ENCODE data around the gene GPR18.

The GPR18 gene

DNA sequence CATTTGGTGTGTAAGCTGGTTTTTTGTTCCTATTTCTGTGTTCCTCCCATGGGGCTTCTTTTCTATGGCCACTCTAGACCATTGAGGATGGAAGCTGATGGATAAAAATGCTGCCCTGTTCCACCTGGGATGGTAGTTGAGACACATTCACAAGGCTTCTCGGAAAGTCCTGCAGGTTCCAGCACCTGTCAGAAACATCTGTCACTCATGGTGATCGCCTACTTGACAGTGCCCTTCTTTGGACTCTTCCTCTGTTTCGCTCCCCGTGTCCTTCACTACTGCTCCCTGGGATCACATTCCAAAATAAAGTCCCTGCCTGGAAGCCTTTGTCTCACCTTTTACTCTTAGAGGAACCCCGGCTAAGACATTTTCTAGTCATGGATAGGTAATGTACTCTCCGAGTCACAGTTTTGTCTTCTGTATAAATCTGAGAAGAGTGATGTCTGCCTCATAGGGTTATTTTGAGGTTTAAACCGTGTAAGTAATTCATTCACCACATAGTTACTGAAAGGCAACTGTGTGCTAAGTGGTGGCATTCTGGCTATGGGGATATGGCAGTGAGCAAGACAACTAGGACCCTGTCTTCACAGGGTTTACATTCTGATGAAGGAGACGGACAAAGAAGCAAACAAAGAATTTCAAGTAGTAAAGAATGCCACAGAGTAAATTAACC lies 36.5 kb downstream of the GPR18 start:
- Histone ChIP-seq H3K4ac (ENCODE audit: low read length) (no peak overlapping the region), H3K18ac (ENCODE audit: low read length) (no peak overlapping the region), H2BK12ac (ENCODE audit: low read length) (no peak overlapping the region), H3K36me3 (replicated peaks in 1 of 2; ENCODE audit: control insufficient read depth in 2 of 2, insufficient read depth in 2 of 2, low read length in 2 of 2) (peaks cover 0 to 4% of the 10 kb centered on the region in 2 donors), H3K79me1 (ENCODE audit: low read depth, low read length) (peaks cover 4% of the 10 kb centered on the region), H4K8ac (ENCODE audit: low read depth, low read length) (no peak overlapping the region), H3K23ac (ENCODE audit: low read depth, low read length, poor library complexity) (no peak overlapping the region), H2AK5ac (ENCODE audit: low read depth, low read length) (no peak overlapping the region), H2AFZ (ENCODE audit: low read length) (no peak overlapping the region), H3K4me2 (ENCODE audit: insufficient read depth, low read length, poor library complexity, severe bottlenecking) (no peak overlapping the region), H3K9ac (ENCODE audit: low read depth, low read length, poor library complexity) (no peak overlapping the region), H2BK15ac (ENCODE audit: low read length) (no peak overlapping the region), H3K9me3 (replicated peaks in 1 of 2; ENCODE audit: control insufficient read depth in 2 of 2, insufficient read depth in 1 of 2, low read depth in 1 of 2, low read length in 2 of 2) (peaks cover 1 to 19% of the 10 kb centered on the region in 2 donors), H3K14ac (ENCODE audit: low read length) (no peak overlapping the region), H4K91ac (ENCODE audit: low read depth, low read length, poor library complexity) (no peak overlapping the region), H3K4me3 (ENCODE audit: low read length in 2 of 2) (no peak overlapping the region), H3K27me3 (ENCODE audit: control insufficient read depth in 3 of 3, insufficient read depth in 3 of 3, low read depth in 1 of 3, low read length in 3 of 3) (no peaks in the 10 kb centered on the region), H2BK120ac (ENCODE audit: low read depth, low read length) (no peak overlapping the region), H3K4me1 (ENCODE audit: control insufficient read depth in 2 of 2, insufficient read depth in 1 of 2, low read depth in 1 of 2, low read length in 2 of 2) (peaks cover 0 to 9% of the 10 kb centered on the region in 2 donors), H3K27ac (replicated peaks; ENCODE audit: low read length) (no peak overlapping the region), H2BK5ac (ENCODE audit: low read length) (no peak overlapping the region)
- DNase-seq (ENCODE audit: low spot score), result no peak
- WGBS, 2 donors (ENCODE audit: extremely low coverage in 2 of 2, insufficient read length in 2 of 2, insufficient replicate concordance in 1 of 2), result no CpG with 5 or more reads among the region's 8 CpGs

DNA sequence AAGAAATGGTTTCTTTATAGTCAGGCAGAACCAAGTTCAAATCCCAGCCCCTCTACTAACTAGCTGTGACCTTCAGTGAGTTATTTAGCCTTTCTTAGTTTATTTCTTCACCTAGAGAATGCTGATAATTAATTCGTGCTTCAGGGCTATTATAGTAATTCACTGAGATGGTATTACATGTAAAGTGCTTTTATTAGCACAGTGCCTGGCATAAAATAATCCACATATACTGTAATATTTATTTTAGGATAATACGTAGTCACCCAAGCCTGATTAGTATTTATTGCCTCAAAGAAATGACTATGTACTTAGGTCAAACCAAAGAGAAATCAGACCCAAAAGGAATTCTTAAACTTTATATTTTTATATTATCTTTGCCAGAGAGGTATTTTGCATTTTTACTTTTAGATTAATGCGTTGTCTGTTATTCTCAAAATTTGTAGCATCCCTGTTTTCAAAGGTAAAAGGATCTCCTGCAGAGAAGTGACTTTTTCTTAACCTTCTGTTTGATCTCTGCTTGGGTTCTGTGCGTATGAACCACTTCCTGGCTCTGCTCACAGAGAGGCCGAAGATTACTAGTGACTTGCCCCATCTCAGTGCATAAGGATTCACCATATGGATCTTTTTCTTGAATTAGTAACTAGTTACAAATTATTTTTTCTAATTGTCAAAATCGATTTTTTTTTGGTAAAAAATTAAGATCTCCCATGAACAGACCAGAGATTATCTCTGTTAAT lies 37.8 kb downstream of the GPR18 start:
- no peak for DNase-seq (ENCODE audit: low spot score)
- peaks cover 4% of the 10 kb centered on the region for H3K79me1 ChIP-seq (ENCODE audit: low read depth, low read length)
- H2BK12ac ChIP-seq (ENCODE audit: low read length), result no peak overlapping the region
- no peak overlapping the region for H2BK15ac ChIP-seq (ENCODE audit: low read length)
- H3K9me3 ChIP-seq (replicated peaks in 1 of 2; ENCODE audit: control insufficient read depth in 2 of 2, insufficient read depth in 1 of 2, low read depth in 1 of 2, low read length in 2 of 2), result peaks cover 1 to 19% of the 10 kb centered on the region in 2 donors
- H2BK5ac ChIP-seq (ENCODE audit: low read length), result no peak overlapping the region
- H2BK120ac ChIP-seq (ENCODE audit: low read depth, low read length), result no peak overlapping the region
- no peak overlapping the region for H3K4ac ChIP-seq (ENCODE audit: low read length)
- H3K4me2 ChIP-seq (ENCODE audit: insufficient read depth, low read length, poor library complexity, severe bottlenecking), result no peak overlapping the region
- no peaks in the 10 kb centered on the region for H3K27me3 ChIP-seq (ENCODE audit: control insufficient read depth in 3 of 3, insufficient read depth in 3 of 3, low read depth in 1 of 3, low read length in 3 of 3)
- peaks cover 0 to 4% of the 10 kb centered on the region in 2 donors for H3K36me3 ChIP-seq (replicated peaks in 1 of 2; ENCODE audit: control insufficient read depth in 2 of 2, insufficient read depth in 2 of 2, low read length in 2 of 2)
- H3K9ac ChIP-seq (ENCODE audit: low read depth, low read length, poor library complexity), result no peak overlapping the region
- peaks cover 0 to 11% of the 10 kb centered on the region in 2 donors for H3K4me1 ChIP-seq (ENCODE audit: control insufficient read depth in 2 of 2, insufficient read depth in 1 of 2, low read depth in 1 of 2, low read length in 2 of 2)
- no peak overlapping the region for H3K14ac ChIP-seq (ENCODE audit: low read length)
- H3K4me3 ChIP-seq (ENCODE audit: low read length in 2 of 2), result no peak overlapping the region
- H3K27ac ChIP-seq (replicated peaks; ENCODE audit: low read length), result no peak overlapping the region
- H4K91ac ChIP-seq (ENCODE audit: low read depth, low read length, poor library complexity), result no peak overlapping the region
- no peak overlapping the region for H4K8ac ChIP-seq (ENCODE audit: low read depth, low read length)
- no peak overlapping the region for H2AK5ac ChIP-seq (ENCODE audit: low read depth, low read length)
- H3K23ac ChIP-seq (ENCODE audit: low read depth, low read length, poor library complexity), result no peak overlapping the region
- no peak overlapping the region for H2AFZ ChIP-seq (ENCODE audit: low read length)
- no peak overlapping the region for H3K18ac ChIP-seq (ENCODE audit: low read length)
- no CpG with 5 or more reads among the region's 6 CpGs for WGBS, 2 donors (ENCODE audit: extremely low coverage in 2 of 2, insufficient read length in 2 of 2, insufficient replicate concordance in 1 of 2)

DNA sequence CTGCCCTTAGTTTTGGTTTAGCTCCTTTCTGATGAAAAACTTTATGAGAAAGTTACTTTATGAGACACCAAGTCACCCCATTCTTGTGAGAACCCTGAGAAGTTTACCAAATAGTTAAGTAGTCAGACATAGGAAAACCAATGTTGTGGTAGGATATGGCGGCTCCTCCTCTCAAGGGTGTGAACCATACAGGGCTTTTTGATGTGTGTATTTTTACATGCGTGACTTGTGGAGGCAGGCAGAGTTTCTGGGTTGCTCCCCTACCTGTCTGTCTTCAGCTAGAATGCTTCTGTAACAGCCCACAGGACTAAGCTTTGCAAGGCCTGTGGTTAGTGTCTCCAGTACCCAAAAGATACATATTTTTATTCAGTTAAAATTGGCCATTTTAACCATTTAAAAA lies 39.2 kb downstream of the GPR18 start:
- H3K4me2 ChIP-seq (ENCODE audit: insufficient read depth, low read length, poor library complexity, severe bottlenecking), result no peak overlapping the region
- H4K91ac ChIP-seq (ENCODE audit: low read depth, low read length, poor library complexity), result no peak overlapping the region
- no peak overlapping the region for H2AFZ ChIP-seq (ENCODE audit: low read length)
- H2BK120ac ChIP-seq (ENCODE audit: low read depth, low read length), result no peak overlapping the region
- no peak overlapping the region for H2BK15ac ChIP-seq (ENCODE audit: low read length)
- peaks cover 1 to 19% of the 10 kb centered on the region in 2 donors for H3K9me3 ChIP-seq (replicated peaks in 1 of 2; ENCODE audit: control insufficient read depth in 2 of 2, insufficient read depth in 1 of 2, low read depth in 1 of 2, low read length in 2 of 2)
- no peak overlapping the region for H3K23ac ChIP-seq (ENCODE audit: low read depth, low read length, poor library complexity)
- WGBS, 2 donors (ENCODE audit: extremely low coverage in 2 of 2, insufficient read length in 2 of 2, insufficient replicate concordance in 1 of 2), result no CpG with 5 or more reads among the region's 2 CpGs
- H3K27ac ChIP-seq (replicated peaks; ENCODE audit: low read length), result no peak overlapping the region
- H3K27me3 ChIP-seq (ENCODE audit: control insufficient read depth in 3 of 3, insufficient read depth in 3 of 3, low read depth in 1 of 3, low read length in 3 of 3), result no peaks in the 10 kb centered on the region
- H3K4me1 ChIP-seq (ENCODE audit: control insufficient read depth in 2 of 2, insufficient read depth in 1 of 2, low read depth in 1 of 2, low read length in 2 of 2), result peaks cover 11 to 19% of the 10 kb centered on the region in 2 donors
- H2AK5ac ChIP-seq (ENCODE audit: low read depth, low read length), result no peak overlapping the region
- peaks cover 4% of the 10 kb centered on the region for H3K79me1 ChIP-seq (ENCODE audit: low read depth, low read length)
- no peak overlapping the region for H3K4ac ChIP-seq (ENCODE audit: low read length)
- no peak overlapping the region for H3K4me3 ChIP-seq (ENCODE audit: low read length in 2 of 2)
- H3K18ac ChIP-seq (ENCODE audit: low read length), result no peak overlapping the region
- no peak overlapping the region for H2BK5ac ChIP-seq (ENCODE audit: low read length)
- H3K36me3 ChIP-seq (replicated peaks in 1 of 2; ENCODE audit: control insufficient read depth in 2 of 2, insufficient read depth in 2 of 2, low read length in 2 of 2), result peaks cover 0 to 4% of the 10 kb centered on the region in 2 donors
- no peak overlapping the region for H2BK12ac ChIP-seq (ENCODE audit: low read length)
- no peak for DNase-seq (ENCODE audit: low spot score)
- no peak overlapping the region for H3K14ac ChIP-seq (ENCODE audit: low read length)
- no peak overlapping the region for H3K9ac ChIP-seq (ENCODE audit: low read depth, low read length, poor library complexity)
- H4K8ac ChIP-seq (ENCODE audit: low read depth, low read length), result no peak overlapping the region

DNA sequence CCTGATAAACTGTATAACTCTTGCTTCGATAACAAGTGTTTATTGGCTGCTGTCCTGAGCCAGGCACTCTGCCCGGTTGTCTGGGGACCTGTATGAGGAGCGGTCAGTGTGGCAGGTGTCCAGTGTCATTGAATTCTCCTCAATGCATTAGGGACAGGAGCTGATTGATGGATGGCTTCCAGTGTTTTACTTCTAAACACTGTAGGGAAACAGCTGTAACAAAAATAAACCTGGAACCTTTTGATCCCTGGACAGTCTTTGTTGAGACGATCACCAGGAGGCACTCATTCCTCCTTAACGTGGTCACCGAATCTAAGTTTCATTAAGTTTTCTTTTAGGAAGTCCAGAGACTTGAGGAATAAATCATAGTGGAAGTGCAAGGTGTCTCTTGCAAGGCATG lies 39.6 kb downstream of the GPR18 start:
- Histone ChIP-seq H2BK12ac (ENCODE audit: low read length) (no peak overlapping the region), H3K9ac (ENCODE audit: low read depth, low read length, poor library complexity) (no peak overlapping the region), H3K4me2 (ENCODE audit: insufficient read depth, low read length, poor library complexity, severe bottlenecking) (no peak overlapping the region), H4K8ac (ENCODE audit: low read depth, low read length) (no peak overlapping the region), H3K36me3 (replicated peaks in 1 of 2; ENCODE audit: control insufficient read depth in 2 of 2, insufficient read depth in 2 of 2, low read length in 2 of 2) (peaks cover 0 to 4% of the 10 kb centered on the region in 2 donors), H2AK5ac (ENCODE audit: low read depth, low read length) (no peak overlapping the region), H3K4me3 (ENCODE audit: low read length in 2 of 2) (no peak overlapping the region), H2BK15ac (ENCODE audit: low read length) (no peak overlapping the region), H3K27ac (replicated peaks; ENCODE audit: low read length) (no peak overlapping the region), H4K91ac (ENCODE audit: low read depth, low read length, poor library complexity) (no peak overlapping the region), H3K18ac (ENCODE audit: low read length) (no peak overlapping the region), H2AFZ (ENCODE audit: low read length) (no peak overlapping the region), H3K4ac (ENCODE audit: low read length) (no peak overlapping the region), H3K27me3 (ENCODE audit: control insufficient read depth in 3 of 3, insufficient read depth in 3 of 3, low read depth in 1 of 3, low read length in 3 of 3) (no peaks in the 10 kb centered on the region), H3K14ac (ENCODE audit: low read length) (no peak overlapping the region), H2BK5ac (ENCODE audit: low read length) (no peak overlapping the region), H3K9me3 (replicated peaks in 1 of 2; ENCODE audit: control insufficient read depth in 2 of 2, insufficient read depth in 1 of 2, low read depth in 1 of 2, low read length in 2 of 2) (peaks cover 1 to 17% of the 10 kb centered on the region in 2 donors), H3K79me1 (ENCODE audit: low read depth, low read length) (peaks cover 4% of the 10 kb centered on the region), H3K23ac (ENCODE audit: low read depth, low read length, poor library complexity) (no peak overlapping the region), H2BK120ac (ENCODE audit: low read depth, low read length) (no peak overlapping the region), H3K4me1 (ENCODE audit: control insufficient read depth in 2 of 2, insufficient read depth in 1 of 2, low read depth in 1 of 2, low read length in 2 of 2) (peaks cover 11 to 19% of the 10 kb centered on the region in 2 donors)
- WGBS, 2 donors (ENCODE audit: extremely low coverage in 2 of 2, insufficient read length in 2 of 2, insufficient replicate concordance in 1 of 2), result no CpG with 5 or more reads among the region's 6 CpGs
- no peak for DNase-seq (ENCODE audit: low spot score)

Measured in neuronal stem cell (in vitro differentiated cells).